Activated naive CD4-positive, alpha-beta T cell treated with Interleukin-2 at 50 U/mL for 16 hours (primary cell): ENCODE results near the gene NUP37.
"Not testable (repeated sequence)": the region's sequence is repeated elsewhere in the genome, so short reads cannot be mapped to it uniquely, and the experiment has no call there.

ENCODE experiments used
- DNase-seq: peaks from one replicate; pipeline ENCODE4 v3.0.0-alpha.2; 2020

The NUP37 gene

DNA sequence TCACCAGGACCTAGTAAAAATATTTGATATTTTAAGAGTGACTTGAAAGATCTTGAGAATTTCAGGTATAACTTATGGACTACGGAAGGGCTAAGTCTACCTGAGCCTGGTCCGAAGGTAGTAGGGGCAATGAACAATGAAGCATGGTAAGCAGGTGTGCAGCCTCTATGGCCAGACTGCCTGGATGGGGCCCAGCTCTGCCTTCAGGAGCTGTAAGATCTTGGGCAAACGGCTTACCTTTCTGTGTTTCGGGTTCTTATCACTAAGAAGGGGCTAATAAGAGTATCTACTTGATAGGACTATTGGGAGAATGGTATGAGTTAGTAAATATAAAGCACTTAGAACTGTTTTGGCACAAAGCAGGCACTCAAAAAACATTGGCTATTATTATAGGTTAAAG, 39.1 kb downstream of the NUP37 start:
- DNase-seq = no peak

DNA sequence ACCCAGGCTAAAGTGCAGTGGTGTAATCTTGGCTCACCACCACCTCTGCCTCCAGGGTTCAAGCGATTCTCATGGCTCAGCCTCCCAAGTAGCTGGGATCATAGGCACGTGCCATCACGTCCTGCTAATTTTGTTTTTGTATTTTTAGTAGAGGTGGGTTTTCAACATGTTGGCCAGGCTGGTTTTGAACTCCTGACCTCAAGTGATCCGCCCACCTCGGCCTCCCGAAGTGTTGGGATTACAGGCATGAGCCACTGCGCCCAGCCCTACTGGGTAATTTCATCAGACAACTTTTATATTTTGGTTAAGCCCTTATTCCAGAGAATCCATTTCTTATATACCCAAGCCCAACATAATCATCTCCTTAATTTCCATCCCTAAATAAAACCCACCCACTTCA, 47.8 kb downstream of the NUP37 start:
- not testable (repeated sequence) for DNase-seq

DNA sequence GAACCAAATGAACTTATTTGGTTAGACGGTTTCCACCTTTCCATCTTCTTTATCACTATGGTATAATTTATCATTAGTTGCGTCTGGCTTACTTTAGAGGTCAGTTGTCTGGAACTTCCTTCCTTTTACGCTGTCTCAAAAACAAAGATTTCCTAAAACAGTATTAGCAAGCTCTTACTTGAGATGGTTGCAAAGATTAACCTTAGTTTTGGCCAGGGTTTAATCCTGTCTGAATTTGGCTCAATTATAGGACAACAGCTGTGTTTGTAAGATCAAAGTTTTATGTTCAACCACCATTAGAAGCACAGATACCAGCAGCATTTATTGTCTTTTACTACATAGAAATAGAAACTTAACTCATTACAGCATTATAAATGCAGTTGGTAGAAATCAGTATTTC, 50.2 kb downstream of the NUP37 start:
- no peak for DNase-seq

DNA sequence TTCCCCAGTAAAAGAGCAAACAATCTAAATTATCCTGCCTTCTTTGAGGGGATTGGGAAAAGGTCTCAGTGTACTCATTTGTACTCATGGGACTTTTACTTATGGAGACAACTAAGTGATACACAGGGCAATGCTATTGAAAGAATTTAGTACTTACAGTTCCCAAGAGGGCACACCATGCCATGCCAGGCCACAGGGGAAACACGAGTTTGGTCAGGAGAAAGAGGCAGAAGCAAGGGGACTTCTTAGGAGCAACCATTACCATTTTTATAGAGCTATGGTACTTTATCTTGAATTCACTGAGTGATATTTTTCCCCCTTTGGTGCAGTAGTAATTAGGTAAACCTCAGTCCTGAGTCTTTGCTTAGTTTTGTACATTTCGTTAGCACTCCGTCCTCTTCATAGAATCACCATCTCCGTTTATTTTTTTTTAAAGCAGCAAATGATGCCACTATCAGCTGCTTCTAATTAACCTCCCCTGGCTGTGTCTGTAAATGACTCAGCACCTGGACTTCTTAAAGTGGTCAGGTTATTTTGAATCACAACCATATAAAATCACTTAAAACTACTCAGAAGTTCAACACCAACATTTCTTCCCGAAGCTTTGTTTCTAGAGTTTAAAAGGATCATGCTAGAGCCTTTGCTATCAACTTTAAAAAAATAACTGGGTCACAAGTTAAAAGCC, 52.2 kb downstream of the NUP37 start:
- no peak for DNase-seq

DNA sequence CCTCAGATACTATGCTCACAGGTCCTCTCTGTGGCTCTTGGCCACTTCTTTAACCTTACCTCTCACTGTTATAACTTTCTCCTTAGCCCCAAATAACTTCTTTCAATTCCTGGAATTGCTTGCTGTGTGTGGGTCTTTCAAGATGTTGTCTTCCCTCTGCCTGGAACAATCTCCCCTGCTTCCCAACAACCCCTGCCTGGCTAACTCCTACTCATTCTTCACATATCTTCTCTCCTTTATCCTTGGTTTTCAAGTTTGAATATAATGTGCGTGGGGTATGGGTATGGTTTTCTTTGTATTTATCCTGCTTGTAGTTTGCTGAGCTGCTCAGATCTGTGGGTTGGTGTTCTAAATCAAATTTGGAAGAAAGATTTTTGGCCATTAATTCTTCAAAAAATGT, 55.4 kb downstream of the NUP37 start:
- no peak for DNase-seq

DNA sequence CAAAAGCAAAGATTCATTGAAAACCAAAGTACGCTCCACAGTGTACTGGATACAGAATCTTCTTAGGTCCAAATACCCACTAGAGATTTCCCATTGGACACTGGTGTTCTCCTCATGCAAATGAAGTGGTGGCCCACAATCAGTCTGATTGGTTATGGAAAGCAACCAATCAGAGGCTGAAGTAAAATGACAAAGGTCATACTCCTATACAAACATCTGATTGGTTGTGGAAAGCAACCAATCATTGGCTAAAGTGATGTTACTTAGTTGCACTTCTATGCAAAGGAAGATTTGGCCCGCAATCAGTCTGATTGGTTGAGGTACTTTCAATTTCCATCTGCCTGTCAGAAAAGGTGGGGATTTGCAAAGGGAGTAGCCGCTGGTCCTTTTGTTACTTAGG, 56.8 kb downstream of the NUP37 start:
- DNase-seq = no peak

DNA sequence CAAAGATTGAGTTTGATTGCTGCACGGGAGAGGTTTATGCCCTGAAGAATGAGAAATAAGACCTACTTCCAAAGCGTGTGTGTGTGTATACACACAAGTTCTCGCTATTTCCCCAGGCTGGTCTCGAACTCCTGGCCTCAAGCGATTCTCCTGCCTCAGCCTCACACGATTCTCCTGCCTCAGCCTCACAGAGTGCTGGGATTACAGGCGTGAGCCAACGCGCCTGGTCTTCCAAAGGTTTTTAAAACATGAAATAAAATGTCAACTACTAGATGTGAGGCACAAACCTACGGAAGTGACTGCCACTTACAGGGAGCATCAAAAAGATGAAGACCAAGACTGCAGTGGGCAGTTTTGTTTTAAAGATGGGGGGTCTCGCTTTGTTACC, 57.5 kb downstream of the NUP37 start:
- DNase-seq = no peak

DNA sequence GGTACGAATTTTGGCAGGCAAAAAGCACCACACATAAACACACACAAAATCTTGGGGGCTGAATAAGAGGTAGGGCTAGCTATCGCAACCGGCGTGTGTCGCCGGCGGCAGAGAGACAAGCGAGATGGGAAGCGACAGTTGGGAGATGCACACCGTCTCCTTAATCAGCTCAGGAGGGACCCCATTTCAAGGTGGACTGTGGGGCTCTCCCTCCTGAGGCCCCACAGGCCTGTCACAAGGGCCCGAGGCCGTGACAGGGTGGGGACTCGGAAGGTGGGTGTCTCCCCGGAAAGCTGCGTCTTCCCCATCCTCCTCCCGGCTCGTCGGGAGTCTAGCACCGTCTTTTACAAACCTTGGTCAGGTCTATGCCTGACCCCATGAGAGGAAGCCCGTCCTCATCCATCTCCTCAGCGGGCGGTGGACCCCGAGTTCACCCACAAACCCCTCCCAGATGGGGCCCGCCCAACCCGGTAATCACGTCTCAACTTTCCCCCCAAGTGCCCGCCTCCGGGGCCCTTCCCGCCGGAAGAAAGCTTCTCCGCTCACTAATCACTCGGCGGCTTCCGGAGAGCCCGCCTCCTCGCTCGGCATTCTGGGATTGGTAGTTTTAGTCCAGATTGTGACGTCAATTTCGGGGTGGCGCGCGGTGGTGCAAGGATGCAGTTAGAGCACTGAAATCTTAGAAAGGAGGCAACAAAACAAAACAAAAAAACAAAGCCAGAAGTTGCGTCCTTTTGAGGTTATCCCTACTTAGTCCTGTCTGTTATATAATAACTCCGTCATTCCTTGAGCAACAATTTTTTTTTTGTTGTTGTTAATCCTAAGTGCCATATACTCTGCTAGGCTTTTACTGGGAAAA, 58.1 kb downstream of the NUP37 start, which contains the start of gene WASHC3:
WASHC3 (minus strand) TSS at position 432 of the 859 bp plus-strand sequence; CDS start at position 403, 29 bp downstream.
- peak; percentile 97 for DNase-seq

DNA sequence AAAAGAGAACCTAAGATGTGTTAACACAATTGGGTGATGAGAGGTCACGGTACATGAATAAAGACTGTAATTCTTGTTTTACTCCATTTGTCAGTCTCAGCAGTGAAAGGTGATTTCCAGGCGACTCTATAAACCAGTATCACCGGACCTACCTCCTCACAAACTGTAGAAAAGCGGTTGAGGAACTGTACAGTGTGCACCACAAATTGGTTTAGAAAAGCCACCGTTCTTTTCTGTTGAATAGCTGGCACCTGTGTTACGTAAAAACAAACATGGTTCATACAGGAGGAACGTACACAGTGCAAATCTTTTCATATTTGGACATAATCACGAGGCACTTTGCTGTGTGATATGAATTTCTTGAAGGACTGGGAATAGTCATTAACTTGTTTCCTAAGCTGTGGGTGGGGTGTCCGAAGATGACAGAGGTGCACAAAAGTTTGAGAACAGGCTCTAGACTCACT, 58.8 kb downstream of the NUP37 start:
- DNase-seq = peak; percentile 7

DNA sequence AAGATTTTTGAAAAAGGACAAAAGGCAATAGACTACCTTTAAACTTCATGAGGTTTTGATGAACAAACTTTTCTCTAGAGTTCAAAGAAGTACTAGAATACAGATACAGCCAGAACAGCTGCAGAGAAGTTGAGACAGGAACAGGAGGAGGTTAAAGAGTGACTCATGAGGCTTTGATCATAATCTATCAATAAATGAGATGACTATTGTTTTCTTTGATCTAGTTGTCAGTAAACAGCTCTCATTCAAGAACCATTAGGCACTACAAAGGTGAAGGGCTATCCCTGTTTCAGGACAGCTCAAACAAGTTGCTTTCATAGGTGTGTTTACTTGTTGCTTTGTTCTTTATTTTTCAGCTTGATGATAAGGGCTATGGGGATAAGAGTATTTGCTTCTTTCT, 60.6 kb downstream of the NUP37 start:
- no peak for DNase-seq

DNA sequence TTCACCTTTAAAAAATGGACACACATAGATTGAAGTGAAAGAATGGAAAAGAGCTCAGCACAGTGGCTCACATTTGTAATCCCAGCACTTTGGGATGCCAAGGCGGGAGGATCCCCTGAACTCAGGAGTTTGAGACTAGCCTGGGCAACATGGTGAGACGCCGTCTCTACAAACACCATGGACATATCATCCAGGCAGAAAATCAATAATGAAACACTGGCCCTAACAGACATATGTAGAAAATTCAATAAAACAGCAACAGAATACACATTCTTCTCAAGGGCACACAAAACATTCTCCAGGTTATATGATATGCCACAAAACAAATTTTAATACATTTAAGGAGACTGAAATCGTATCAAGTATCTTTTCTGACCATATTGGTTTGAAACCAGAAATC, 65.6 kb downstream of the NUP37 start:
- DNase-seq = no peak

DNA sequence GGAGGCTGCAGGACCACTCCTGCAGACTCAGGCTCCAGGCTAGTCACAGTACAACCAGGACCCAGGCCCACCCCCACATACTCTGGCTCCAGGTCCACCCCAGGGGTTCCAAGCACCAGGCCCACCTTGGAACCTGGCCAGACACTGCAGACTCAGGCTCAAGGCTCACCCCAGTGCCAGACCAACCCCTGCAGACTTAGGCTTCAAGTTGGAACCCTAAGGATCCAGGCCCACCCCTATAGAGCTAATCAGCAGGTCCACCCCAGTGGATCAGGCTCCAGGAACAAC, 66.9 kb downstream of the NUP37 start:
- no peak for DNase-seq

DNA sequence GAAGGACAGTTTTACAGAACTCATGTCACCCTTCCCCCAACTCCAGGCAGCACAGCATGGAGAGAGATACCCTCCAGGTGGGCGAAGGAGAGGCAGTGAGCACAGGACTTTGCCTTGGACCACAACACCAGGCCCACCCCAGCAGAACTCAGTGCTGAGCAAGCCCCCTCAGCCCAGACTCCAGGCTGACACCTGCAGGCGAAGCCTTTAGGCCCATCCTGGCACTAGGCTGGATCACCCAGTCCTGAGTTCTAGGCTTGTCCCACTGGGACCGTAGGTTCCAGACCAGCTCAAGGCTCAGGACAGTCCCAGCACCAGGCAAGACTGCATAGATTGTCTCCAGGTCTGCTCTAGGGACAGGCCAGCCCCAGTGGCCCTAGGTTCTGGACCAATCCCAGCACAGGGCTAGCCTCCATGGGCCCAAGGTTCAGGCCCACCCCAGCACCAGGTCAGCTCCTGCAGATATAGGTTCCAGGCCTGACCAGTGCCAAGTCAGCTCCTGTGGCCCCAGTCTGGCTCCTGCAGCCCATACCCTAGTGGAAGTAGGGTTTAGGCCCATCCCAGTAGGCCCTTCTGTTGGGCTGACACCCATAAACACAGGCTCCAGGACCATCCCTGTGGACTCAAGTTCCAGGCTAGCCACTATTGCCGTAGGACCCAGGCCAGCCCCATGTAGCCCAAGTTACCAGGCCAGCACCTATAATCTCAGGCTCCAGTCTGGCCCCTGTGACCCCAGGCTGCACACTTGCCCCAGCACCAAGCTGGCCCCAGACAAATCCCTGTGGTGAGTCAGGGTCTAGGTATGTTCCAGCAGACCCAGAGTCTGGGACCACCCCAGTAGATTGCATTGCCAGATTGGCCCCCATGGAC, 67.5 kb downstream of the NUP37 start:
- no peak for DNase-seq

DNA sequence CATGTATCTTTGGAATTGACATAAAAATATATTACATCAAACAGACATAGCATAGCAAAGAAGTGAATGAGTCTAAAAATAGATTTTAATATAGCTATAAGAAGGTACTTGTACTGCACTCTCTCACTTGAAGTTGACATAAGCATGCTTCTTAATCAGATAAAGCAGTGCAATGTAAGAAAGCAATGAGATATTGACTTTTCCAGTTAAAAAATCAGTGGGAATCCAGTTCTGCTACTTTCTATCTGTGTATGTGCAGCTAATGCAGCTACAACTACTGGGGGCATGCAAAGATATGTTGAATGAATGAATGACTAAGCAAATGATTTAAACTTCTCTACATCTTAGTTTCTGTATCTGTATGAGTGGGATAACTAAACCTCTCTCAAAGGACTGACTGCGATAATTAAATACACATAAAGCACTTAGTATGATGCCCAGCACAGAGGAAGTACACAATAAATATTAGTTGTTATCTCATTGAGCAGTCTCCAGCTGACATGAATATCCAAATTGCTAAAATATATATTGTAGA, 68.4 kb downstream of the NUP37 start:
- no peak for DNase-seq

DNA sequence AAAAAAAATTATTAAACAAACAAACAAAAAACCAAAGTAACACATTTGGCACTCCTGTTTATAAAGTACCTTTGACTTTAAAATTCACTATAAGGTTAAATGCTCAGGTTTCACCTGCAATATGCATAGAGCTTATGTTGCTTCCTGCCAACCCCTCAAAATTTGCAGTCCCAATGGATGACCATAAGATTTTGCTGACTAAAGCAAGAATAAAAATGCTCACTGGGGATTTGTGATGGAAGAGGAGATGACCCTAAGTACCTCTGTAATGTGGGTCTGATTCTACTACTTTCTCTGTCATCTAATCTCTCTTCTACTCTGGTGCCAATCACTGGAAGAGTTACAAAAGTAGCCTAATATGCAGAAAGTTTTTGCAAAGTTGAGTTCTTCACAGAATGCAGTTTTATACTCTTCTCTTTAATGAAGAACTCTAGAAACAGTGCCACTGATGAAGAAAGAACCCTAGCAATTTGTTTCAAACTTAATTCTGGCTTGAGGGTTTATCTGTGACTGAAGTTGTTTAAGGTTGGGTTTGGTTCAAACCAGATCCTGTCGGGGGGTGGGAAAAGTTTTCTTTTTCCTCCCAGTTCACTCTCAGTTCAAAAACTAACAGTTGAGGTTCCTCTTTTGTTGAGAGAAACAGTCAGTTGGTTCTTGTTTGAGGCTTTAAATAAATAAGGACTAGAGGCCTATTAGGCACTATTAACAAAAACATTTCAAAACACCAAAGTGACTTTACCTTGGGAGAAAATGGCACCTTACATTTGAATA, 69.1 kb downstream of the NUP37 start:
- no peak for DNase-seq

DNA sequence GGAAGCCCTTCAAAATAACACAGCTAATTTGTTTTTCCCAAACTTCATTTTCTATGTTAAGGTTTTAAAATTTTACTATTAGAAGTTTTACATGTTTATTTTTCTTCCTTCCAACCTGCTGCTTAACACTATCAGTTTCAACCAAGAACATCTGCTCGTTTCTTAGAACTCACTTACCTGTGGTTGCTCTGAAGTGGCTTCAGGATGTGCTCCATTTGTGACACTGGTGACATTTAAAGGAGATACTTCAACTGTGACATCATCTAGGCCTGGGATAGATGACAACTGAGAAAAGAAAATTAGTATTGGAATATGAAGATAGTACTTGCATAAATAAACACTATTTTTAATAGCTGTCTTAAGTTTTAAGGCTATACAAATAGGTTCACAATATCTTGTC, 76.0 kb downstream of the NUP37 start:
- no peak for DNase-seq

DNA sequence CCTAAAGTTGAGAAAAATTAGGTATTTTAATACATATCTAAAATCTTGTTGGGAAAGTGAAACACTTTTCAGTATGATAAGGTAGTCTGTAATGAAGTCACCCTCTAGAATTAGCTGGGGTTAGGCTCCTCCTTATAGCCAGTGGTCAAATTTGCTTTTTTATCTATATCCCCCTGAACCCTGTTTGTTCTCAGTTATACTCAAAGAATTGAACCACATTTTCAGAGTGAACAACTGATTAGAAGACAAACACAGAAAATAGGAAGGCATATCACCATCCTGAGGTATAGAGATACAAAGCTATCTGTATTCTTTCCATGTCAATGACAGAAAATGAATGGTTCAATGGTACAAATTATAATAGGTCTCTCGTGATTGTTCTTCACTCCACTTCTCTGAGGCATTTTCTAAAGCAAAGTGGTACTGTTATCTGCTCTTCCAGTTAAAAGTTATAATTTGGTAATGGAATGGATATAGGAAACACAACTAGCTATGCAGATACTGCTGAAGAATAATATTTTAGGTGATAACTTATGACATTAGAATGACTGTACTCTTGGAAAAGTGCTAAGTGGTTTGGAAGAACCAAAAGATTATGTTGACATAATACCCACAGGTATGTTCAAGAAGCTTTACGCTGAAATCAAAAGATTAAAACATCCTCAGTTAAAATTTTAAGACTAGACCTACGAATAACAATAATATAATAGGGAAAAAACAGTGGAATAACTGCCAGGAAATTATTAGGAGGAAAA, 85.7 kb downstream of the NUP37 start:
- no peak for DNase-seq

DNA sequence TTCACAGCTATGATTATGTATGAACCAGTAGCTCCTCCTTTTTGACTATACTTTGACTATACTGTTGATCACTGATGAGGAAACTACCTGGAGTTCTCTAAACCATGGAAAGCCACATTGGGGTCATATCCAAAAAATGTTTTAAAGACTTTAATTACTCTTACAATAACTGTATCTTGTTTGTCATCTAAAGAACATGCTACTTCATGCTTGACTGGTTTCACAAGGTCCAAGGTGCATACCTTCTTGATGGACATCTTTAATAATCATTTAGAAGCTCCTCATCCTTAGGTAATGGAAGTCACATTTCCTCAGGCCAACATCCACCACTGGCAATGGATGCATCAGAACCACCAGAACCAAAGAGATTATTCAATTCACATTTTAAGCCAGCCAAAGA, 88.1 kb downstream of the NUP37 start:
- no peak for DNase-seq

DNA sequence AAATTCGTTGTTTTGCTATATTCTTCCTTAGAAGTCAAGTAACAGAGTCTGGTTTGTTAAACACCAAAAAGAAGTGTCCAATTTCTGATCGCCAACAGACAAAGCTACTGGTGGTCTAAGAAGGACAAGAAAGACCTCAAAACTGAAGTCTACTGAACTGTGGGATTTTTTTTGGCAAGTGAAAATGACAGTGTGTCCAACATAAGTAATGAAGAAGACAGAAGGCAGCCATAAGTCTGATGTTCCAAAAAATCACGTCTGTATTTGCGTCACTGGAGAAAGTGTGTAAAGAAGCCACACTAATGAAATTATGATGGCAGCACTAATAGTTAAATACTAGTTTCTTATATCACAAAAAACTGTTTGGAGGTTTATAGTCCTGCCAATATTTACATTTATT, 90.8 kb downstream of the NUP37 start:
- DNase-seq = no peak

DNA sequence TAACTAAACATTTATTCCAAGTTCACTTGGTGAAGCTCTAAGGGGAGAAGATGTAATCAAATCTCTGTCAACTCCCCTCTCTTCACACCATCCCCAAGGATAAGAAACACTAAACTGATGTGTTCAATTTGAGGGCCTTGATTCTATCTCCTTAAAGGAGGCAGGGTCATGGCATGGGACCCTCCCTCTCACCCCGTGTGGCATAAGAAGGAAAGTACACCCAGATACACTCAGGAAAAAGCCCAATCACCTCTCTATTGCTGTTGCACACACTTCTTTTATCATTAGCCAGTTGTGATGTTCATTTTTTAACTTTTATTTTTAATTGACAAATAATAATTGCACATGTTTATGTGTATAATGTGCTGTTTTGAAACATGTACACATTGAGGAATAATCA, 93.2 kb downstream of the NUP37 start:
- no peak for DNase-seq

DNA sequence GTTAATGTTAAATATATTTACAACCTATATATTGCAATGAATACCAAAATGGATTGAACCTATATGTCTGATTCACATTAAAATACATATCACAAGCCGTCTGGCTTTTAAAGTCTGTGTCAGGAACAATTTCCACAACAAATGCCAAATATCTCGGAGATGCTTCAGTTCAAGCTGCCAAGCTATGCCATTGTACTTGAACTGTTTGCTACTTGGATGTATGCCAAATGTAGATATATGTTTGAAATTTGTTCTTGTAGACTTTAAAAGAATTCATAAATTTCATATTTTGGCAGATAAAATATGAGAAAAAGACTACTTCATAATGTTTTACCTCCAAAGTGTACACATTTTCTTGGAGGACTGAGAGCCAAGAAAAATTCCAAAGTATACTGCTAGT, 95.1 kb downstream of the NUP37 start:
- DNase-seq = no peak
